HG03342 (cell line): ENCODE data around the gene GPR162.

Experiments used
- ATAC-seq: cut with Tn5 transposase; IDR thresholded peaks from one replicate; pipeline ENCODE4 v1.9.1; 2021; ENCODE audit warnings: mild to moderate bottlenecking, moderate library complexity; ENCODE audit not compliant: unreplicated experiment

GPR162 gene

GRCh38 chr12:6821591-6822425 lies at the start of gene GPR162:
GPR162 (plus strand) TSS chr12:6821821; CDS start chr12:6823899, 2,078 bp downstream.
- no peak for ATAC-seq

DNA sequence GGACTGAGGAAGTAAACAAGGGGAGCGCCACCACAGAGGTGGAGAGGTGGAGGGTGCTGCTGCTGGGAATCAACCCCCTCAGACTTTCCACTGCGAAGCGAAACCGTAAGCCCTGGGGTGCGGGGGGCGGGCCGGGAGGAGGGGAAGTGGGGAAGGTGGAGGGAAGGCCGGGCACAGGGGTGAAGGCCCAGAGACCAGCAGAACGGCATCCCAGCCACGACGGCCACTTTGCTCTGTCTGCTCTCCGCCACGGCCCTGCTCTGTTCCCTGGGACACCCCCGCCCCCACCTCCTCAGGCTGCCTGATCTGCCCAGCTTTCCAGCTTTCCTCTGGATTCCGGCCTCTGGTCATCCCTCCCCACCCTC lies 49.3 kb upstream of the GPR162 start, which contains the start of gene LAG3:
Gene LAG3, plus strand, starts transcription at position 190 of the 365 bp plus-strand sequence. CDS start 333 bp downstream, outside the sequence.
- ATAC-seq = no peak

- no peak for ATAC-seq
Measured at GRCh38 chr12:6772726-6773589, 48.7 kb upstream of the GPR162 start.

DNA sequence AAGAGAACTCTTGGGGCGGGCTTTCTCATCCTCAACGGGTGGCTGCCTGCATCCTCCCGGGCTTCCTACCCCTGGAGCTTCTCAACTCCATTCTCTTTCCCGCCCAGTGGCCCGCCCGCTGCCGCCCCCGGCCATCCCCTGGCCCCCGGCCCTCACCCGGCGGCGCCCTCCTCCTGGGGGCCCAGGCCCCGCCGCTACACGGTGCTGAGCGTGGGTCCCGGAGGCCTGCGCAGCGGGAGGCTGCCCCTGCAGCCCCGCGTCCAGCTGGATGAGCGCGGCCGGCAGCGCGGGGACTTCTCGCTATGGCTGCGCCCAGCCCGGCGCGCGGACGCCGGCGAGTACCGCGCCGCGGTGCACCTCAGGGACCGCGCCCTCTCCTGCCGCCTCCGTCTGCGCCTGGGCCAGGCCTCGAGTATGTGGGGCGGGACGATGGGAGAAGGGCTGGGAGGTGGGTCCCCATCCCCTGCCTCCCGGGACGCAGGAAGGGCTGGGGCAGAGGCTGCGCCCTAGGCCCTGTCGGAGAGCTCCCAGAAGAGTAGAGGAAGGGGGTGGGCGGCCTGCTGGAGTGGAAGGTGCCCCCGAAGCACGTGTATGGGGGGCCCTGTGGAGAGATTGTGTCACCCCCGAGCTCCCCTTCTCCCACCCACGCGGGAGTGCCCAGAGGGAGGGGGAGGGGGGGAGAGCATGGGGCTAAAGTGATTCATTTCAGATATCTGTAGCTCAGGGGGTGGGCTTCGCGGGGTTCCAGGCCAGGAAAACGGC lies 47.9 kb upstream of the GPR162 start:
- no peak for ATAC-seq

DNA sequence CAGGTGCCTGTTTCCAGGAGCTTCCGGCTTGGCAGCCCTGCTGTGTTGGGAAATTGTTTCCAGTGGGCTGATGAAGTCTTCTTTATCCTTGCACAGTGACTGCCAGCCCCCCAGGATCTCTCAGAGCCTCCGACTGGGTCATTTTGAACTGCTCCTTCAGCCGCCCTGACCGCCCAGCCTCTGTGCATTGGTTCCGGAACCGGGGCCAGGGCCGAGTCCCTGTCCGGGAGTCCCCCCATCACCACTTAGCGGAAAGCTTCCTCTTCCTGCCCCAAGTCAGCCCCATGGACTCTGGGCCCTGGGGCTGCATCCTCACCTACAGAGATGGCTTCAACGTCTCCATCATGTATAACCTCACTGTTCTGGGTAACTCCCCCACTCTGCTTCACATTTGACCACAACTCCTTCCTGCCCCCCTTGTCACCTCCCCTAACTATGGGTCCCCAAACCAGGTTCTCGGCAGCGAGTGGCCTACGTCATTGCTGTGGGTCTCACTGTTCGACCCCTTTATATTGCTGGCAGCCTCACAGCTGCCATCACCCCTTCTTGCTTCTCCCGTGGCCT lies 47.0 kb upstream of the GPR162 start:
- ATAC-seq = no peak

DNA sequence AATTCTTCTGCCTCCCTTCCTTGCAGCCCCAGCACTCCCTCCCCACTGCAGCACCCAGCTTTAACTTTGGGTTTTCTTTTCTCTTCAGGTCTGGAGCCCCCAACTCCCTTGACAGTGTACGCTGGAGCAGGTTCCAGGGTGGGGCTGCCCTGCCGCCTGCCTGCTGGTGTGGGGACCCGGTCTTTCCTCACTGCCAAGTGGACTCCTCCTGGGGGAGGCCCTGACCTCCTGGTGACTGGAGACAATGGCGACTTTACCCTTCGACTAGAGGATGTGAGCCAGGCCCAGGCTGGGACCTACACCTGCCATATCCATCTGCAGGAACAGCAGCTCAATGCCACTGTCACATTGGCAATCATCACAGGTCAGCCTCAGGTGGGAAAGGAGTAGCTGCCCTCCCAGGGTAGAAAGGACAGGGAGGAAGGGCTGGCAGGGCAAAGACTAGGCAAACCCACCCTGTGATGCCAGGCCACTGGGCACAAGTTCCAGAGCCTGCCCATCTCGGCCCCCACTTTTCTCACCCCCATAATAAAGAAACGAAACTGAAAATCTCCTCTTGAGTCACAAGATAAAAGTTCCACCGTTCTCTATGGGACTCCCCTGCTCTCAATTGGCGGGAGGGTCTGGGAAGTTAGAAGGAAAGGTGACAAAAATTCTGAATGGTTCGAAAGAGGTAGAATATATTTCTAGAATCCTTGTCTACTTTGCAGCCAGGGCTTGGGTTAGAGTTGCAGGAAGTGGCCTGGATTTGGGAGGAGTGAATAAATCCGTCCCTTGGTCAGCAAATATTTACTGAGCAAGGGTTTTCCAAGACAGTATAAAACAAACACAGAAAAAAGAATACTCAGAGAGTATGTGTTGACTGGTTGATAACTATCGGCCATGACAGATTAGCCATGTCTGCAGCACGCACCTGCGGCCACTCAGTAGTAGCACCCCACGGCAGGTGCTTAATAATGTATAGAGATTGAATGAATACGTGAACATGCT lies 46.1 kb upstream of the GPR162 start:
- ATAC-seq = no peak

DNA sequence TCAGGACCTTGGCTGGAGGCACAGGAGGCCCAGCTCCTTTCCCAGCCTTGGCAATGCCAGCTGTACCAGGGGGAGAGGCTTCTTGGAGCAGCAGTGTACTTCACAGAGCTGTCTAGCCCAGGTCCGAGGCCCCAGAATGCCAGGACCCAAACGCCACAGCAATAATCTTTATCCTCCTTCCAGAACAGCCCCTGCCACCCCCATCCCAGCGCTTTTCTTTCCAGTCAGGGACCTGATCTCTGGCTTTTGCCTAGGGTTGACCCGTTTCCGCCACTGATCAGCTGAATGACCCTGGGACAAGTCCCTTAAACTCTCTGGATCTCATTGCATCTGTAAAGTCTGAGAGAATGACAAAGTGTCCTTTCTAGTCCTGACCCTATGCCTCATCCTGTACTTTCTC lies 44.2 kb upstream of the GPR162 start:
- no peak for ATAC-seq

DNA sequence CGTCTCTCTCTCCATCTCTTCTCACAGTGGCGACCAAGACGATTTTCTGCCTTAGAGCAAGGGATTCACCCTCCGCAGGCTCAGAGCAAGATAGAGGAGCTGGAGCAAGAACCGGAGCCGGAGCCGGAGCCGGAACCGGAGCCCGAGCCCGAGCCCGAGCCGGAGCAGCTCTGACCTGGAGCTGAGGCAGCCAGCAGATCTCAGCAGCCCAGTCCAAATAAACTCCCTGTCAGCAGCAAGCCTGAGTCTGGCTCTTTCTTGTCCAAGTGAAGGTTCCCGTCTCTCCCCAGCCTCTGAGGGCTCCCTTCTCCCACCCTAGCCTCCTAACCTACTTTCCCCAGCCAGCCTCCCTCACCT lies 43.4 kb upstream of the GPR162 start:
- no peak for ATAC-seq

GRCh38 chr12:6778574-6779550 lies 42.8 kb upstream of the GPR162 start:
- no peak for ATAC-seq

DNA sequence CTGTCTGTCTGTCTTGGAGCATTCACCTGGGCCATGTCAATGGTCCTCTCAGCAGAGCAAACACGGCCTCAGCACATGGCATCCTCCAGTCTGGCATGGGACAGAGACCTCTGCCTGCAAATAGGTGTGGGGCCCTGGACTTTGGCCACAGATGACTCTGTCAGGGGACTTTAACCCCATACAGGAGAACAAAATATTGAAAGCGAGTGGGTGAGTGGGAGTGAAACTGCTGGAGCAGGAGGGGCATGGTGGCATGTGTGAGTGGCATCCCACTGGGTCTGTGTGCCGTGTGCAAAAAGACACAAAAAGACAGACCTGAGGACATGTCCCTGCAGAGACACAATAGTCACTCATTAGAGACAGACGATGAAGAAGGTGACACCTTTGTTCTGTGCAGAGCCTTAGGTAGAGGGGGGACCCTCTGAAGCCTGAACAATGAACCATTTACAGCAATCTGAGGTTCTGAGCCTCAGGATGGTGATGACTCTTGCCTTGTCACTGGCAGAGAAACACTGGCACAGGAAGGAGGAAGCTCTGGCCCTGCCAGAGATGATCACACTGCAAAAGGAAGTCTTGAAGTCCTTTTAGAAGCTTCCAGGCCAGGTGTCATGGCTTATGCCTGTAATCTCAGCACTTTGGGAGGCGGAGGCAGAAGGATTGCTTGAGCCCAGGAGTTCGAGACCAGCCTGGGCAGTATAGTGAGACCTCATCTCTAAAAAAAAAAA lies 41.8 kb upstream of the GPR162 start:
- no peak for ATAC-seq

DNA sequence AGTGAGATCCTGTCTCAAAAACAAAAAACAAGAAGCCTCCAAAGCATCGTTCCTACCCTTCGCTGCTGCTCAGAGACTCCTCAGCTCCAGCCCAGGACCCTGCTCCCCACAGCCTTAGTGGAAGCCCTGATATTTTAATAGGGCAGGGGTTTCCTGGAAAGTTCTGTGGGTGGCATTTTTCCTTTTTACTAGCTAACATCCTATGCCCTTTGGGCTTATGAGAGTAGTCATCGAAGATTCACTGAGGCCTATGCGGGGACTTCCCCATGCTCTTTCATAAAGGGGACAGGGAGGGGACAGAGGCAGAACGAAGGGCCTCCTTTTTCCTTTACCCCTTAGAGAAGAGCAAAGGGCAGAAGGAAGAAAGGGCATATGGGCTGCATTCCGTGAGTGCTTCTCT lies 41.0 kb upstream of the GPR162 start:
- no peak for ATAC-seq

GRCh38 chr12:6782119-6782518 lies 39.5 kb upstream of the GPR162 start:
- ATAC-seq = no peak

DNA sequence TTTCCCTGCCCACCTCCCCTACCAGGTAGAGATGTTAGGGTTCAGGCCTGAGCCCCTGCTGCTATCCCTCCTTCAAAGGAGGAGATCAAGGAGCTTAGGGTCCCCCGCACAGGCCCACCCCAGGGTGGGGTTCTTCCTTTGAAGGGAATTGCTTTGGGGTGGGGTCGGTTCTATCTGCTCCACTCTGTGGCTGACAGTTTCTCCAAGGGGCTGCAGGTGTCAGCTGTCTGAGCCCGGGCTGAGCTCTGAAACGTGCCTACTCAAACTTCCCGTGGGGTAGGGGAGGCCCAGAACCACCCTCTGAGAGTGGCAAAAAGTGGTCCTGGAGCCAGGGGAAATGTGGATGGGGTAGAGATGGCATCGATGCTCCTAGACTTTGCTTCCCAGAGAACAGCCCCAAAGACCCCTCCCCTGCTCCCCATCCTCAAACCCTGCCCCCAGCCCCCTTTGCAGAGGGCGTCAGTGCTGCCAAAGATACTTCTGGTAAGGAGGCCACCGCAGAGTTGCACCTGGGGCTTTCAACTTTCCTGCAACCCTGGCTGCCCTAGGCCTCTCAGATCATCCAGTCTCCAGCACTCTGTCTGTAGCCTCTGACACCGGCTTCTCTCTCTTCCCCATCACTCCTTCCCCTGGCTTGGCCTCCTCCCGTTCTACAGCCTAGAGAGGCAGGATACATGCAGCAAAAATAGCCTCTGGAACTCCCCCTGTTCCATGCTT lies 38.6 kb upstream of the GPR162 start:
- no peak for ATAC-seq

DNA sequence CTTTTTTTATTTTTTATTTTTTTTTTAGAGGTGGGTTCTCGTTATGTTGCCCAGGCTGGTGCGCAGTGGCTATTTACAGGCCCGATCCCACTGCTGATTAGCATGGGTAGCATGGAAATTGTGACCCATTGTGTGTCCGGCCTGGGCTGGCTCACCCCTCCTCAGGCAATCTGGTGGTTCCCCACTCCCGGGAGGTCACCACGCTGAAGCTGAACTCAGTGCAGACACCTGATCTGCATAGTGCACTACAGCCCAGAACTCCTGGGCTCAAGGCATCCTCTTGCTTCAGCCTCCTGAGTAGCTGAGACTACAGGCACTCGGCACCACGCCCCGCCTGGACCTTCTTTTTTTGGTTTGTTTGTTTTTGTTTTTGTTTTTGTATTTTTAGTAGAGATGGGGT lies 37.8 kb upstream of the GPR162 start:
- no peak for ATAC-seq

GRCh38 chr12:6784296-6784695 lies 37.3 kb upstream of the GPR162 start:
- no peak for ATAC-seq

DNA sequence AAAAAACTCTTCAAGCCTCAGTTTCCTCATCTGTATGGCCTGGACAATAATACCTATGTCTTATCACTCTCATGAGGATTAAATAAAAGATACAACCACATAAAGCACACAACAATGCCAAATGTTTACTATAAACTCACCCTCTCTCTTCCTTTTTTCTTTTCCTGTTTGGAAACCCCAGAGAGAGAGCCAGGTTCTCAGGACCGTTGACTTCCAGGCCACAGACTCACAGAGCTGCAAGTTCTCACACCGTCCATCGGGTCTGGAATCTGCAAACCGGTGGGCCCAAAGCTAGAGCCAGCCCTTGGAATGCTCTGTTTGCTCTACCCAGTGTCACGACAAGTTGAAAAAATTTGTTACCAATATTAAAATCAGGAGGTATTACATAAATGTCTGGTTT lies 36.9 kb upstream of the GPR162 start:
- no peak for ATAC-seq

DNA sequence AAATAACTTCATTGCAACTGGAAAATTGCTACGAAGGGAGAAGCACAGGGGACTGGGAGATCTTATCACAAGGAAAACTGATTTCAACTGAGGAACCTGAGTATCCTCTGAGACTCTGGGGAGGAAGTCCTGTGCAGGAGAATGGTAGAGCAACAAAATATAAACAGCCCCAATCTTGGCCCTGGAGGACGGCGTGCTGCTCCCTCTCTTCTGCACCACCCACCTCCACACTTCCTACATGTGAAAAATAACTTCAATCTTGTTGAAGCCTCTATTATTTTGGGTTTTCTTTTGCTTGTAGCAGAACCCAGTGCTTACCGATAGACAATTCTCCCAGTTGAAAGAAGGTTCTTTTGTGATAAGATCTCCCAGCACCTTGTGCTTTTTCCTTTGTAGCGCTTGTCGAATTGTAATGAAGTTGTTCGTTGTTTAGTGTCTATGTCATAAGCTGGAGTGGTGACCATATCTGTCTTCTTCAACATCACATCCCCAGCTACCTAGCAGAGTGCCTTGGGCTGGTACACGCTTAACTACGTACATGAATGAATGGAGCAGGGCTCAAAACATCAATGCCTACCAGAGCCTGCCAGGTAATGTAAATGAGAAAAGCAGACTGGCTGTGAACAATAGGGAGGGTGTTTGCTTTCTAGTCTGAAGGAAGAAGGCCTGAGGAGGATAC lies 35.1 kb upstream of the GPR162 start:
- ATAC-seq = no peak
